GM18511 (cell line): ENCODE data around the gene MEPE.

Experiments
- ATAC-seq: cut with Tn5 transposase; IDR thresholded peaks from one replicate; pipeline ENCODE4 v1.9.1; 2021; ENCODE audit warnings: mild to moderate bottlenecking, moderate library complexity; ENCODE audit not compliant: unreplicated experiment

MEPE gene

DNA sequence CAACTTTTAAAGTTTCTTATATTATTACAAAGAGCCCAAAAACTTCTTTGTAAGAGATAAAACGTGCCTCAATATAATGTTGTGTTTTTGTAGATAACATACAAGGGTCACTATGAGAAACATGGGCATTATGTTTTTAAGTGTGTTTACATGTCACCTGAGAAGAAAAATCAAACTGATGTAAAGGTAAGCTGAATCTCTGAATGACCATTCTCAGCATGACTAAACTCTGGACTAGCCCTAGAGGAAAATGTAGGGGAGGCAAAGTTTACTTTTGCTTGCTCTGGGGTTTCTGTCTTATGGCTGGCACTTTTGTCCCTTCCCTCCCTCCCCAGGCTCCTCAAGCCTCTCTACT is 6.8 kb downstream of the MEPE start:
- no peak for ATAC-seq

DNA sequence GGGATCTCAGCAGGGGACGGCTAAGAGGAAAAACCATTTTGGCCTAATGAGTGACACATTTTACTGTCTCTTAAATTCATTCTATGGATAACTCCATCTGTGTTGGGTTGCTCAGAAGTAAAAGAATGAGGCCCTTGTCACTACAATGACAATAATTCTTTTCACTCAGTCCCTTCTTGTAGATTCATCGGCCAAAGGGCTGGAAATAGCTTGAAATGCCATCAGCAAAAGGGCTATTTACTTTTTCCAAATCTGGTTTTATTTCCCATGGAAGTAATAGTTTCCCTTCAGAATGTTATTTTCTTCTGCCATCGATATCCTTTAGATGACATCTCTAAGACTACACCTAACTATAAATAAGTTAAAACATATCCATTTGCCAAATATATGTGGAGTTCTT is 7.4 kb downstream of the MEPE start:
- ATAC-seq: no peak

DNA sequence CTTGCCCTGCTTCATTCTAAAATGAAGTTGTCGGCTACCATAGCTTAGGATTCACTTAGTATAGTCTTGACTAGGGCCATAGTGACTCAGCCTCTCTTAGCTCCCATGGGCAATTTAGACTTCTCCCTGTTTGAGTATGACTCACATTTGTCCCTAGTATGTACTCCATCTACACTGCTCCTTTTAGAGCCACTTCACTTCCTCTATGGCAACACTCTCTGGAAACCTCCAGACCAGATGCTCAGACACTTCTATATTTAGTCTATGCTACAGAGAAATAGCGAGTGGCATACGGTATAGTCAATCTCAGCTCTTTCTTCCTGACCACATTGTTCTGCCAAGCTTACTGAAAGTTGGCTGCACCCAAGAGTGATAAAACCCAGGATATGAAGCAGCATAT is 11.2 kb downstream of the MEPE start:
- no peak for ATAC-seq

DNA sequence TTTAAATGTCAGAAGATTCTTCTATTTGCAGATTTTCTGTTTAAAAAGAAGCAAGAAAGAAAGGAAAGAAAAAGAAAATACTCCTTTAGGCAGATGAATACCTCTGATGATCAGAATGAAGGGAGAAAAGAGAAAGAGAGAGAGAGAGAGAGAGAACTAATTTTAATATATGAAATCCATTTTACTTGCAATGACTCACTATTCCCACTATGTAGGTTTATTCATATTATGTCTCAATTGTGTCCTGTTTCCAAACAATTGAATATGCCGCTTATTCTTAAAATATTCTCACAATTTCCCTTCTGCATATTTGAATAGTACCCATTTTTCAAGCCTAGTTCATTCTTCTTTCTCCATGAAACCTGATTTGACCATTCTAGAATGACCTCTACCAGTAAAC is 11.7 kb downstream of the MEPE start:
- no peak for ATAC-seq

DNA sequence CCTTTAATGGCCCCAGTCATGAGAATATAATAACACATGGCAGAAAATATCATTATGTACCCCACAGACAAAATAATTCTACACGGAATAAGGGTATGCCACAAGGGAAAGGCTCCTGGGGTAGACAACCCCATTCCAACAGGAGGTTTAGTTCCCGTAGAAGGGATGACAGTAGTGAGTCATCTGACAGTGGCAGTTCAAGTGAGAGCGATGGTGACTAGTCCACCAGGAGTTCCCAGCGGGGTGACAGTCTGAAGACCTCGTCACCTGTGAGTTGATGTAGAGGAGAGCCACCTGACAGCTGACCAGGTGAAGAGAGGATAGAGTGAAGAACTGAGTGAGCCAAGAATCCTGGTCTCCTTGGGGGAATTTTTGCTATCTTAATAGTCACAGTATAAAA is 13.5 kb downstream of the MEPE start:
- ATAC-seq: no peak

DNA sequence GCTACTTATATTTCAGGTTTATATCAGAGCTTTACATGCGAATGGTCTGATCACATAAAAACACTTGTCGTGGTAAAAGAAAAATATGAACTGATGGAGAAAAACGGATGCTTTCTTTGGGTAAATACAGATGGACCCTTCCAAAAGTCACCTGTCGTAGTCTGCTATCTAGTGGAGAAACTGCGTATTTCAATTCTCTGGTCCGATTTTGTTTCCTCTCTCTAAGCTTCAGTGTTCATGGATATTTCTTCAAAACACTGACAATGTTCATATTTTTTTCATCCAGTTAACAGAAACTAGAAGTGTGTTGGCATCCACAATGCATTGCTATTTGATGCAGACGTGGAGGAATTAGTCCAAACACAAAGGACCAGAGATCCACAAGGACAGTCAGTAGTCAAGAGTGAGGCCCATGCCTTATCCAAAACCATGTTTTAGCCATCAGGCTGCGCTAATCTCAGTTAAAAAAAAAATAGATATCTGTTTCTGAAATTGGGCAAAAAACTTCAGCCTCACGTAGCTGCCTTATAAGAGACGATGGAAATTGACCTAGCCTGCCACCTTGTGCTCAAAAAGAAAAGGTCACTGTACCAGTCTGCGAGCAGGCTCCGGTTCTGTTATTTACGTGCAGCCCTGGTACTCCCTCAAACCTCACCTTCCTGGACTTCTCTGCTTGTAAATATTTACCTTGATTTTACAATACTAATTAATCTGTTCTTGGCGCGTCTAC is 16.0 kb downstream of the MEPE start:
- ATAC-seq: peak; percentile 95

DNA sequence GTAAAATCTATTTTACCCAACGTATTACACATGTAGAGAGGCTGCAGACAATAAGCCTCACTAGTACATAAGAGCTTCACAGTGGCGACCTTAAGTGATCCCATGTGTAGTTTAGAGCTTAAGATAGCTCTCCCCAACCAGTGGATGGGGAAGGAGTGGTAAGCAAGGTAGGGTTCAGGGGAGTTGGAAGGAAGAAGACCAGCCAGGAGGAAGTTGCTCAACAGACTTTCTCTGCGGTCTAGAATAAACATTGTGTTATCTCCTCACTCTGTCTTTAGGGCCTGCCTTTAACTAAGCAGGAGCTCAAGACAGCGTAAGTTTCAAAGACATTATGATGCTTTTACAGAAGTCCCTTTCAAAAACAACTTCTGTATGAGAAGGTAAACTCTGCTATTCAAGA is 16.8 kb downstream of the MEPE start:
- no peak for ATAC-seq

DNA sequence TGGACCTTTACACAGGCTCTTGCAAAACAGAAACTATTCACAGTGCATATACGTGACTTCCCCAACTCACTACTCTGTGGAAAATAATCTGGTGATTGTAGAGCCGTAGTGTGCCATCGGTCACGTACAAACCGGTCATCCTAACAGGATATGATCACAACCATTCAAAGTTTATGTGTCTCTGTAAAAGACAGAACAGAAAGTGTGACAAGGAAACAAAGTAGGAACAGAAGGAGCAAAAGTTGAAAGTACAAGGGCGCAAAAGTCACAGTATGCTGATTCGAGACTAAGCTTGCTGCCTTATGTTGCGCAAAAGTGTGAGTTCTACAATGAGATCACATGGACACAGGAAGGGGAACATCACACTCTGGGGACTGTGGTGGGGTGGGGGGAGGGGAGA is 18.6 kb downstream of the MEPE start:
- ATAC-seq: no peak

DNA sequence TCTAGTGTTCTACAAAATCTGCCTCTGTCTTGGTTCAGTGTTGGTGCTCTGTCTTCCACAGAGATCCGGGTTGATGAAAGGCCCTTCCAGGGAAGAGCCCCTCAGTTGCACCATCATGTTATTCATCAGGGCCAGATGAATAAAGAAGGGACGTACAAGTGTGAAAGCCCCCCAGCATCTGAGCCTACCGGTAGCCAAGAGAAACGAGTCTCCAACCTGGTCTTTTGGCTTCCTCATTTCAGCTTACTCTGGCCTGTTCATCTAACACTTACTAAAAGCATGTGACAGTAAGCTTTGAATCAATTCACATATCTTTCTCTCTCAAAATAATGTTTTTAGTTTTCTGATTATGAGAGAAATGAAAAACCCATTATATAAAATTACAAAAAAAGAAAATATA is 19.2 kb downstream of the MEPE start:
- ATAC-seq: no peak

DNA sequence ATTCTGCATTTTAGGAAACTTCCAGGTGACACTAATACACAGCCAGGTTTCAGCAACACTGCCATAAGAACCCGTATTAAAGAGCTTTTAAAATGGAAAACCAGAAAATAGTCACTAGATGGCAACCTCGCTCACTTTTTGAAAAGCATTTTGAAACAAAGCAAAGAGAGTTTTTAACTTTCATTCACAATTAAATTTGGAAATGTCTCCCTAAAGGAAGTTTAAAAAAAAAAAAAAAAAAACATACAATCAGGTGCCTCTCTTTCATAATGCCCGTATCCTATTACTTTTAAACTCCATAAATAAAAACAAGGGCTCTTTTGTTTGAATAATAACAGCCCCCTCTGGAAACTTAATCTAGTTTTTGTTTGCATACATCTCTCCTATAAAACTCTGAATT is 20.3 kb downstream of the MEPE start:
- ATAC-seq: no peak

DNA sequence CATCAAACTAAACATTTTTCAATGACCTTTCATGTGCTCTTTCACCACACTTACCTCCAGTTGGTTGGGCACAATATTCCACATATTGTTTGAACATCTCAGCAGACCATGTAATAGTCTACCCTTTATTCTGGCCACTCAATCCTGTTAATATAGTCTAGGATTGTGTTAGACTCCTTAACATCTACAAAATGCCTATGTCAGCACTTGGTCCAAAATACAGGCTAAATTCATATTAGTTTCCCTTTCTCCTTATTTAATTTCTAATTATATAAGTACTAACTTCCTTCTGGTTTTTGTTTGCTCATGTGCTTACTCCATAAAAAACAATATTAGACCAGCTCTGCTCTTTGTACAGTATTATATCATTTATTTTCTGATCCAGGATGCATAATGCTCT is 21.1 kb downstream of the MEPE start:
- no peak for ATAC-seq

DNA sequence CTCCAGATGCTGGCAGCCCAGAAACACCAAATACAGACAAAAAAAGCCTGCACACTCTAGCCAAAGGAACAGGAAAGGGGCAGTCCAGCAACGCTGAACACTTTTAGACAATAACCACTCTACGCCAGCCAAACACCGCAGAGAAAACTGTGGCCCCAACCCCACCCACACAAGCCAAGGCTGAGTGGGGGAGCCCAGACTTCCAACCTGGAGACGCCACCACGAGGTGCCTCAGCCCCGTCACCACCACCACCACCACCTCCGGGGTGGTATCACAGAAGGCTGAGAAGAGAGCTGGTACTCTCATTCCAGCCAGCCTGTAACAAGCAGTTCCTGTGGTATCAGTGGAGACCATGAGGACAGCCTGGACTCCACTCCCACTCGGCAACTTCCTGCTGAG is 22.8 kb downstream of the MEPE start:
- ATAC-seq: no peak

DNA sequence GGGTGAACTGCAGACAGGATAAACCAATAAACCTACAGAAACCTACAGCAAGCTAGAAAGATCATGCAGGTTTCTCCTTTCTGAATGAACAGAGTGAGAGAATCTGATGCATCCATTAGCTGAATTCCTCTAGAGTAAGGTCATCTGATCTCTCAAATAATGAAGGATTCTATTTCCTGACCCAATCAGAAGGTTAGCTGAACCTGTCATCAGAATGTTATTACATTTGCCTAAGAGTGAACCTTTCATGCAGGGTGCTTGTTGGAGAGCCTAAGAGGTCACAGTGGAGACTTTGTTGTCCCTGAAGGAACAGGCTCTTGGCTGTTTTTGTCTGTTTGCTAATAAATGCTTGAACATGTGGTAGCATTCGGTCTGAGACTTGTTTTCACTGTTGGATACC is 24.0 kb downstream of the MEPE start:
- no peak for ATAC-seq

DNA sequence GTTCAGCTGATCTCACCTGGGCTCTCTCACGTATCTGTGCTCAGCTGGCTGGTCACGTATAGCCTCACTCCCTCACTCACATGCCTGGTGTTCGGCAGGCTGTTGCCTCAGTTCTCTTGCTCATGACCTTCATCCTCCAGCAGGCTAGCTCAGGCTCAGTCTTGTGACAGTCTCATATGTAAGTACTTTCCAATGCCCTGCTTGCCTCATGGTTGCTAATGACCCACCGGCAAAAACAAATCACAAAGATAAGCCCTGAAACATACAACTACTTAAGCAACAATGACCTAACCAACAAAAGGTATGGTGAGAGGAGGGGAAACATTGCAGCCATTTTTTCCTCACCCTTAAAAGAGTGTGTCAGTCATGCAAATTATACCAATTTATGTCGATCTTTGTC is 25.0 kb downstream of the MEPE start:
- no peak for ATAC-seq

DNA sequence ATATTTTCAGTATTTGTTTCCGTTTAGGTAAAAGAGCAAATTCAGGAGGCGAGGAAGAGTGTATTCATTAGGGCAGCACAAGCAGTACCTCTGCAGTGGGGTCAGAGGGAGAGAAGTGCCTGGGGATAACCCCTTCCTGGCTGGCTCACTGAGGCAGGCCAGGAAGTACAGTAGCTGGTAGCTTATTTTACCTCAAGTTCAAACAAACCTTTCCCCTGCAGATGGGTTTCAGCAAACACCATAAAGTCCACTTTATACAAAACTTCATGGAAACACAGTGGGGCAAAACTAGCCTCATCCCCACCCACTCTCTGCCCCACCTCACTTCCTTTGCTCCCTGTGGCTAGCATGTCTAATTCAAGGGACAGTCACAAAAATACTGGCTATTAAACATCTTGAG is 29.5 kb downstream of the MEPE start:
- ATAC-seq: no peak

DNA sequence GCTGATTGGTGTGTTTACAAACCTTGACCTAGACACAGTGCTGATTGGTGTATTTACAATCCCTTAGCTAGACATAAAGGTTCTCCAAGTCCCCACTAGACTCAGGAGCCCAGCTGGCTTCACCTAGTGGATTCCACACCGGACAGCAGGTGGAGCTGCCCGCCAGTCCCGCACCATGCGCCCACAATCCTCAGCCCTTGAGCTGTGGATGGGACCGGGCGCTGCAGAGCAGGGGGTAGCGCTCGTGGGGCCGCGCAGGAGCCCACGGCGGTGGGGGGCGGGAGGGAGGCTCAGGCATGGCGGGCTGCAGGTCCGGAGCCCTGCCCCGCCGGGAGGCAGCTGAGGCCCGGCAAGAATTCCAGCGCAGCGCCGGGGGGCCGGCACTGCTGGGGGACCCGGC is 30.7 kb downstream of the MEPE start:
- no peak for ATAC-seq

DNA sequence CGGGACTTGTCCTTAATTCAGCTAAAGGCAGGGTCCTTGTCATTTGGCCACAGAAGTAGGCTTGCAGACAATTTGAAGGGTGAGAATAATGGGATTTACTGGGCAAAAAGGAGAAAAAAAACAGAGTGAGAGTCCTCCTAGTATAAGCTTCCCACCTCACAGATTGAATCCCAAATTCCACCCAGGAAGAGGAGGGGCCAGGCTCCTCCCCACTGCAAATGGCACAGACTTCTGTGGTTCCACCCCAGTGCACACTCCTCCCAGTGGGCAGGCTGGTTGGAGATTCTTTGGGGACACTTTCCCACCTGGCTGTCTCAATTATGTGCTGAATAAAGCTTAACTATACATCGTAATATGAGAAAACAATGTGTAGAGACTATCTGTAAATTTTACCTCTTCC is 31.6 kb downstream of the MEPE start:
- ATAC-seq: no peak

DNA sequence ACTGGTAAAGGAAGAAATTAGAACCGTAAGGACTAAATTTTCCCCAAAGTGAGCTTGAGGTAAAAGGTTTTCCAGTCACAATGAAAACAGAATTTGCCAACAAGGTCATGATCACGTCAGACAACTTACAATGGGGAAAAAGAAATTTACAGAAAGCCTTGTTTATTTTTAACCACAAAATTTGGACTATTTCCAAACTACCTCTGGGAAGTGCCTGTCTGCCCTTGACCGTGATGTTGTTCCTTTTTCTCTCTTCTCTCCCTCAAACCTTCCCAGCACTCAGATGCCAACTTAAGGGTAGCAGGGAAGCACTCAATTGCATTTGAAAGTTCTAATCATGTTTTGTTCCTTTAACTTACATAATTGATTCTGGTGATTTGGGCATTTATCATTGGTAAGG is 32.5 kb downstream of the MEPE start:
- no peak for ATAC-seq

DNA sequence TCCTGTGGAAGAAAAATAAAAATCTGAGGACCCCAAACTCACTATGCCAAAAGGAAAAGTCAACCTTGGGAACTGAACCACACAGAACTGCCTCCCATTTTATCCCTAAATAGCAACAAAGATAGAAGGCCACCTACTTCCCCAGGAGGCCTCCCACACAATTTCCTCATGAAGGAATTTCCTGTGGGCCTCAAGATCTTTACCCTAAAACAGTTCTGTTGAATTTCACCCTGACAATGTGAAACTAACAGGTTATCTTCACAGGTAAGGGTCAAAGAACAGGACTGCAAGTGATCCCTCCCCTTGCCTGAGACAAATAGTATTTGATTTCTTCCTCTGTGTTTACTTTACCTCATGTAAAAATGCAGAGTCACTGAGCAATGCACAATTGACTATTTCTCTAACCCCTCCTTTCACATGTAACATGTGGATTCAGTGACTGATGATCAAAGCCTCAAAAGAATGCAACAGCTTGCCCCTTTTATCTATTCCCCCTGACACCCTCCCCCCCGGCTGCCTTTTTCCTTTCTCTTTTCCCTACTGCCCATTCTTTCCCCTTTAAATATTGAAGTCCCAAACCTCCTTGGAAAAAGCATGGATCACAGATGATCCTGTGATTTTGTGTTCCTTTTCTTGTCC is 33.3 kb downstream of the MEPE start:
- ATAC-seq: no peak

DNA sequence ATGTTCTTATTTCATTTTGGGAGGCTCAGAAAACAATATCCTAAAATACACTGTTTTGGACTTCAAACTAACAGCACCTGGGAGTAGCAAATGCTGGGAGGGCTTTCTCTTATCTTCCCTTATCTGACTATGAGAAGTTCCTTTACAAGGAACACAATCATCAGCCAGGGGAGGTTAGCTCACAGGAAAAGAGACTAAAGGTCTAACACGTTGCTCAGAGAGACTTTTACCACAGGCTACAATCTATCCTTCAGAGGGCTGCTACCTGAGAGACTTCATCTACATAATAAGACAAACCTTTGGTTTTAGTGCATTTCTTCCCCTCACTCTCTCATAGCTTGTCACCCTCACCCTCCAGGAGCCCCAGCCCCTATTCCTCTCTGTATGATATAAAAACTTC is 35.8 kb downstream of the MEPE start:
- no peak for ATAC-seq

DNA sequence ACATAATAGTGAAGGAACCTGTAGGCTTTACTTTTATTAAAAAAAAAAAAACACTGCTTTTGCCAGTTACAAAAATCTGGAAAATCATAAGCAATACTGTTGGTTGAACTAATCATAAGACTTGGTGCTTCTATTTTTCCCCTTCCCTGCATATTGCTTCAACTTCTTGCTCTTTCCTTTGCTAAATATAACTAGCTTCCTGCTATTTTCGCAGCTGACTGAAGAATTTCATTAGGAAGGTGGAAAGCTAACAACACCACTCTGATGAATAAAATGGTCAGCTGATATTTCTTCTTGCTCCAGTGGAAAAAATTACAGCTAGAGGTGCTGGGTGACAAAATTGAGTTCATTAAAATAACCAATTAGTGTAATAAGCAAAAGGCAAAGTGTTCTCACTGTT is 39.3 kb downstream of the MEPE start:
- ATAC-seq: no peak

DNA sequence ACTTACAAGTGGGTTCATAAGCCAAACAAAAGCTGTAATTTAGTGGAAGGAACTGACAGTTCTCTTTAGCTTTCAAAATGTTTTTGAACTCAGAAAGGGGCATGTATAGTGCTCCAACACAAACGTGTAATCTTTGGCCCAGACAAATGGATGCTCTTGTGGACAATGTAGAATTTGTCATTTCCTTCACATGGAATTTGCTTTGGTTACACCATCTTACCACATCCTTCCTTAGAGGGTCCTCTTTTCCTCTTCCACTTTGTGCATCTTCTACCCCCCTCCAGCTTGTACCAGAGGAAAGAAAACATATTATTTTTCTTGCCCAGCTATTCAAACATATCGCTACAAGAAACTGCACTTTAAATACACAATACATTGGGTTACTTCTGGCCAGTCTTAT is 42.4 kb downstream of the MEPE start:
- no peak for ATAC-seq

DNA sequence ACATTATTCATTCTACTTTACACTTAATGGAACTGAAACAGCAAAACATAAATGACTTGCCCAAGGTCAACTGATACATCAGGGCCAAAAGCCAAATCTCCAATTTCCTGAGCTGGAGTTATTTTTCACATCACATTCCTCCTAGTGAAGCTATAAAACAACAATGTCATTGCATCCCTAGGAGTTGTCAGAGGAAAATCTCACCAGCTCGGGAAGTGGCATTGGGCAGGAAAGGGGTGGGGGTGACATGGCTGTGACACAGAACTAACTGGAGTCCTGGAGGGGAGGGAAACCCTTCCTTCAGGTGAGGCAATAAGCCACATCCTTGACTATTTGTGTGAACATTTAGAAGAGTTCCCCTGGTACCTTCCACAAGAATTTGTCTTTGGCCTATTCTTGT is 47.3 kb downstream of the MEPE start:
- ATAC-seq: no peak
